Embryonic facial prominence (tissue), 1 donor: ENCODE measurements around the gene PNPLA5.

Experiments
- DNase-seq: peaks from one replicate; pipeline ENCODE4 v3.0.0-alpha.2; 2016; ENCODE audit errors: extremely low spot score

Gene PNPLA5

DNA sequence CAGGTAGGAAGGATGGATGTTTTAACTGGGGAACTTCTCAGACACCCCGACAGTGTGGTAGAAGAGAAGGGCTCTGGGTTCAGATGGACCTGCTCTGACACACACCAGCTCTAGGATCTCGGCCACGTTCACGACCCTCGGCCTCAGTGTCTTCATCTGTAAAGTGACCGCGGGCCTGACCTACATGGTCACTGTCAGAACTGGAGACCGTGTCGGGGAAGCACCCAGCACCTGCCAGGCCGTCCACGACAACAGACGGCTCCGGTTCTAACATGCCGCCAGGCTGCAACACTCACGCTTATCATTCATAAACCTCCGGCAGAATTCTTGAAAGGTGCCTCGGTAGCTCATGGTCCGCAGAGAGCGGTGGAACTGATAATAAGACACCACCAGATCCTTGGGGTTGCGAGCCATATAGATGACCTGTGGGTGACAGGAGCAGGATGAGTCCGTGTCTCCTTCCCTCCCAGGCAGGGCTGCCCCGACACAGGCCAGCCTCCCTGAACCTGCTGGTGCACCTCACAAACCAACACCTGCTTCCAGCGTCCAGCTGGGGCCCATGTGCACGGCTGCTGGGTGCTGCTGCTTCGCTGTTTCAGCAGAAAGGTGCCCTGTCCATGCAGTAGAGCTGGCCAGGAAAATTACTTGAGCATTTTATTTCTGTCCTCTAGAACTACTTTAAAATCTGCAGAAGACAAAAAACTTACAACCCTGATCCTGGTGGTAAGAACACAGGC, 53.1 kb downstream of the PNPLA5 start:
- DNase-seq = no peak

DNA sequence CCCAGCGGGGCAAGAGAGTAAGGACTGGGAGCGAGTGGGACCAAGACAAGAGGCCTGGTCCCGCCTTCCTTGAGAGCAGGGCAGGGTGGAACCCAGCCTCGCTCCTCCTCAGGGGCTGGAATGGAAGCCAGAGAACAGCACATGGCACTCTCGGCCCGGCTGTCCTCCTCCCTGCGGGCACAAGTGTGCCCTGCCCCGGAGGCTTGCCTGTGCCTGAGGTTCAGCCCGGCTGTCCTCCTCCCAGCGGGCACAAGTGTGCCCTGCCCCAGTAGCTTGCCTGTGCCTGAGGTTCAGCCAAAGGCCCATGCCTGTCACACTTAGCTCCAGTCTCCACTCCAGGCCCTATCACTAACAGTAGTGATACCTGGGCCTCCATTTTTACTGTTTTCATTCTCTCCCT, 53.7 kb downstream of the PNPLA5 start:
- no peak for DNase-seq

DNA sequence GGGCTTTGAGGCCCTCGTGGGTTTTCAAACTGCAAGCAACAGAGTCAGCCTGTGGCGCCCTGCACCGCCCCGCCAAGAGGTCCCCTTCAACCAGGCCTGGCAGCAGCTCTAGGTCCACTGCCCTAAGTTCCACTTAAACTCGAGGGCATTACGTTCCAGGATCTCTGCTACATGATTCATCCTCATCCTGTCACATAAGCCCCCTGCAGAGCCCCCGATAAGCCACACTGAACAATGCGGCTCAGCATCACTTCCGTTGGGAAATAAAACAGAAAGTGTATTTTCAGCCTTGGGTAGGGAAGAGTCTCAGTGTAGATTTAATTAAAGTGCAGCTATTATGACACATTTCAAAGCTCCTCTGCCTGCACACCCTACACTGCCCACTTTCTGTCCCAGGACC, 54.1 kb downstream of the PNPLA5 start:
- no peak for DNase-seq

DNA sequence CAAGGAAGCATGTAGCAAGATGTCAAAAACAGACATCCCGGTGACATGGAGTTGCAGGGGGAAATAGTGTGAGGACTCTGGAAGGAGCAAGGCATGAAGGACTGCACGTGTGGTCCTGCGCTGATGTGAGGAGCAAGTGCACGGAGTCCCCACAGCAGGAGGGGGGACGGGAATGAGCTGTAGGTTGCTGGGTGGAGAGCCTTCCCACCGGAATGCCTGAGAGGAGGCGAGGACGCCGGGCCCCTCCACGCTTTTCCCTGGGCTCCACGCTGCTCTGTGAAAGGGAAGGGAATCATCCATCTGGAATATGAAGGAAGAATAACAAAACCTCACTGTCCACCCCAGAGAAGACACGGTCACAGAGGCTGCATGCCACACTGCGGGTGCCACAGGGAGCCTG, 56.1 kb downstream of the PNPLA5 start:
- DNase-seq = no peak

DNA sequence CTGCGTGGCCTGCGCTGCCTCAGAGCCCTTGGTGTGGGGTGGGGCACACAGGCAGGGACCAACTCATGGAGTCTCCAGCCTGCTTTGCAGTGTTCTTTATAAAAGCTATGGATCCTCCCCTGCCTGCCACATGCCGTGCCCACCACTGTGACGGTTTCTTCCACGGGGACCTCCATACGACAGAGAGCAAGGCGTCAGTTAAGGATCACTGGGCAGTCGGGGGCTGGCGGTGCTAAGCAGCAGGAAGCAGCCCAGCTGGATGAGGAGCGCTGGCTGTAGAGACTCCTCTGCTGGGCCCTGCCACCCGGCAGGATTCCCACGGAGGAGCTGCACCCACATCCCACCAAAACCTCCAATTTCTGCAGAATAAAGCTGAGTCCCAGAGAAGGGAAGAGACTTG, 56.6 kb downstream of the PNPLA5 start:
- DNase-seq = no peak

DNA sequence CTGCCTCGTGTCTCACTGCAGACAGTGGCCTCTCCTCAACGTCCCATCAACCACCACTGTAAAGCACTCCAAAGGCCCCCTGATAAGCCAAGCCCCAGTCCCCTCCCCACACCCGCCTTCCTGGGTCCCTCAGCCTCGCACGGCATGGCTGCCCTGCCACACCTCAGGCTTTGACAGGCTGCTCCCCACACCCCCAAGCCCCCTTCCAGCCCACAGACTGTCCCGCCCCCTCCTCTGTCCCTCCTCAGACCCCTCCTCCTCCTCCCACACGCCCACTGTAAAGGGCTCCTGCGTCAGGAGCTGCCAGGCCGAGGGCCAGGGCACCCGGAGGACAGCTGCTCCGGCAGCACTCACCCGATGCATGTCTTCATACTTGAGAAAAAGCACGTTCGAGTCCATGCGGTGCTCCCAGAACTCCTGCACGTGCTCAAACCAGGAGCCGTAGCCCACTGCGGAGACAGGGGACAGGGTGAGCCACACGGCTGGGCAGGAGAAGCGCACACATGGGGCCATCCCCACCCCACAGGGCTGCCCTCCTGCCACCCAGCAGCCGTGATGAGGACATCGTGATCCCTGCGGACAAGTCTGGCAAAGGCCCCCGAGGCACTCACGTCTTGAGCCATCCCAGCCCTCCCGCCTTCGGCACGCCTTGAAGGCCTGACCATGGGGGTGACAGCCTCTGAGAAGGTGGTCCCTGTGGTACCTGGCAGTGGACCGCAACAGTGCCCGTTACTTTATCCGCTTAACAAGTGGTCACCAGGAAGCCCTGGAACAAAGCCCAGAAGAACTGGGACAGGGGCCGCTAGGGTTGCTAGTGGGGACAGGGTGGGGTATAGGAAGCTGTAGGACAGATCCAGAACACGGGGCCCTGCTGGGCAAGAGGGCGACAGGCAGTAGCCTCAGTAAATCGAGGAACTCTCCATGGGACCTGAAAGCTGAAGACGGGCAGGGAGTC, 58.2 kb downstream of the PNPLA5 start:
- DNase-seq = no peak

DNA sequence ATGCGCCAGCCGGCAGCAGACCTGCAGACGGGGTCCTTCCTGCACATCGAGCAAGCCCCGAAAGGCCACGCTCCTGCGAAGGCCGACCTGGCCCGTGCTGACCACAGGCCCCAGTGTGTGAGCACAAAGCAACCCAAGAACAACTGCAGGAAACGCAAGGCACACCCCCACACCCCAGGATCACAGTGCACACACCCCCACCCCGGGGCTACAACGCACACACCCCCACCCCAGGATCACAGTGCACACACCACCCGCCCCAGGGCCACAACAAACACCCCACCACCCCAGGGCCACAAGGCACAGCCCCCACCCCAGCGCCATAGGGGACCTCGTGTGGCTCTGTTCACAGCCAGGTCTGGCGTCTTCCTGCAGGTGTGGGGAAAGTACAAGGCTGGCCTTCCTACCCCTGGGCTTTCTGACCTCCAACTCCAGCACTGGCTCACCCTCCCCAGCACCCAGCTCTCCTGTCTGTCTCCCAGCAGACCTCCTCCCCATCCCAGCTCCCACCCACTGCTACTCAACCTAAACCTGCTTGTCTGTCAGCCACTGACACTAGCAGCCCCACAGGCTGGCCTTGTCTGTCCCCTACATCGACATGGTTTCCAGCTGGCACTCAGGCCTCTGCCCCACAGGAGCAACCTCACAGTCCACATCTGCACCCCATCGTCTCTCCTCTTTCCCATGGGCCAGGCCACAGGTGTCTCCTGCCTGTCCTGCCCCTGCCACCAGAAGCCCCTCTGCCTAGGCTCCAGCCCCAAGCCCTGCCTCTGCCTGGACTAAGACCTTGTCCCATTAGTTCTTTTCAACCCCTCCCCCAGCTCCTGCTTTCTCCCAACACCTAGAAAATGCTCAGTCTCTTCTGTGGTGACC, 59.2 kb downstream of the PNPLA5 start:
- DNase-seq = no peak

DNA sequence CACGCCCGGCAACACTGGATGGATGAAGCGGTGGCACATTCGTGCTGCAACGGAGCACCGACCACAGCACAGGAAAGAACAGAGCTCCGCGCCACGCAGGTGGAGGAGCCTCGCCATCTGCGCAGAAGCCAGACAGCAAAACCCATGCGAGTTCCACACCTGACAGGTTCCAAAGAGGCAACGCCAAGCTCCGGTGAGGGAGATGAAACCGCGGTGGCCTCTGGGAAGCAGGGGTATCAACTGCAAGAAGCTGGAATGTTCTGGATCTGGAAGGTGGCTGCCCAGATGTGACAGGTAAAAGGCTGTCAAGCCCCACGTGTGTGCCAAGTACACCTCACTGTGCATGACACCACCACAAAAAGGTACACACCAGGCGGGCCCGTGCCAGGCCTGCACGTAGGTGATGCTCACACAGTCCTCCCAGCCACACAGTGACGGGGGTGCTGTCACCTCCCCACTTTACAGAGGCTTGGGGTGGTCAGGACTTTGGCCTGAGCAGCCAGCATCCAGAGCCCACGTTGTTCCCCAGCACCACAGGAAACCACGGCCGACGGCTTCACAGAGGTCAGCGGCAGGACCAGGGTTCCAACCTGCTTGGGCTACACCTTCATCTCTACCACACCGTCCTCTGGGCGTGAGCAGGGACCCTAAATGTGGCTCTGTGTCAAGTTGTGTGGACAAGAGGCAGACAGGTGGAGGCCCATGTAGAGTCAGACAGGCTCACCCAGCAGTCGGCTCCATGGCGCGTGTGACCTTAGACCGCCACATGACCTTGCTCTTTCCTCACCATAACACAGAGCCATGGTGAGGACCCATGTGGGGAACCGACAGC, 60.0 kb downstream of the PNPLA5 start:
- no peak for DNase-seq

DNA sequence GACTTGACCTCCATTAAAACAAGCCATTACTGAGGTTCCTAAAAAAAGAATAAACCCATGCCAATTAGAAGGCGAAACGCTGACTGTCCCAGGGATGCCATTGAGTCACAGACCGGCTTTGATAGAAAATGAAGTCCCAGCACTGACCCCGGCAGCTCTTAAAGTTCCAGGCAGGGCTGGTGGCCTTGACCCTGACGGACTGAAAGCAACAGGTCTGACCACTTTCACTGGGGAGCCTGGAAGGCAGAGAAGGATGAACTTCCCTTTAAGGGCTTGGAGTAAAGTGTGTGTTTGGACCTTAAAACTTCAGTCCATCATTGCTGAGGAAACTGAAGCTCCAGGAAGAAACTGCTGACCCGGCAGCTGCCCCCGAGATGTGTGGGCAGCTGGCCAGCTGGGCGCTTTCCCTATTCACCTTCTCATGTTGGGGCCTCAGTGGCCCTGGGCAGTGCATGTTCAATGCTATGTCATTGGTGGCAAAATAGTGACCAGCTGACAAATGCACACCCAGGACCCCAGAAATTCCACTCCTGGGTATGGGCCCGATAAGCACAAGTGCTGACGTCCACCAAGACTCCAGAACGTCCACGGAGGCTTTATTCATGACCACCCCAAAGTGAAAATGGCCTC, 60.8 kb downstream of the PNPLA5 start:
- DNase-seq = no peak

DNA sequence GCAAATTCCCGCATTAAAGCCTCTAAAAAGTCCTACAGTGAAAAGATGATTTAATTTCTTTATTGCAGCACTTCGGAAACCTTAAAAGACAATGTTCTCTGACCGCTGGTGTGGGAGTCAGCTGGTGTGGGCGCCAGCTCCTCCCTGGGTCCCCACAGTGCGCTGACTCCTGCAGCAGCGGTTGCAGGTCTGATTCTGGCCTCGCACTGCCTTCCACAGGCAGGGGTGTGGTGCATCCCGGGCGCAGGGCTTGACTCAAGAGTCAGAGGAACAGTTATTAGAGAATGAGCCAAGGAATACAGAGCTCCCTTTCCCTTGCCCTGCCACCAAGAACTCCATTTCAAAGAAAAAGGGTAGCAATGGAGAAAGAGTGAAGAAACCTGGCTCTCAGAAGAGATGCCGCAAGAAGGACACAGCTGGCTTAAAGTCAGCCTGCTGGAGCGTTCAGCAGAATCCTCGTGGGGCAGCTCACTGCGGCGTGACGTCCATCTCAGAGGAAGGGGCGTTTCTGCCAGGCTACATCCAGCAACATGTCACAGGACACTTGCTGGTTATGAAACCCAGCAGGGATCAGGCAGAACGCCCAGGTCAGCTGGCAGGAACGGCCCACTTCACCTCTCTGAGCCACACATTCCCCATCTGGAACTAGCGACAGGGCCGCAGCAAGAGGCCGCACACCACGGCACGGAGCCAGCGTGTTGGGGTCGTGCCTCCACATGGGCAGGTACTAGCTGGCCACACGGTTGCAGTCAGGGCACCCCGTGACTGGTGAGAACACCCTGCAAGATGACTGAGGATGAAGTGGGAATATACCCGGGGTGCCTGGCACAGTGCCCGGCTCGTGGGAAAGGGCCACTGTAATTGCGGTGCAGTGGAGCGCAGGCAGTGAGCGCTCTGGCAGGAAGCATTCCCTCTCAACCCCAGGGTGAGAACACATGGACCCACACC, 61.6 kb downstream of the PNPLA5 start:
- no peak for DNase-seq
